Parathyroid adenoma (tissue), 2 donors: ENCODE data around the gene KDELR3.

Source experiments
- H2AFZ ChIP-seq: fragments of 300-600 bp; sonication (generic); one replicate; pipeline ENCODE4 v1.7.0; 2017; ENCODE audit warnings: antibody characterized with exemption, mild to moderate bottlenecking
- H3K27ac ChIP-seq: fragments of 300-600 bp; sonication (generic); one replicate; pipeline ENCODE4 v1.7.0; 2017
- H3K27me3 ChIP-seq: fragments of 300-600 bp; sonication (generic); one replicate; pipeline ENCODE4 v1.7.0; 2017; ENCODE audit warnings: low read length; ENCODE audit not compliant: control insufficient read depth, insufficient read depth
- H3K36me3 ChIP-seq: fragments of 300-600 bp; sonication (generic); one replicate; pipeline ENCODE4 v1.7.0; 2017; ENCODE audit warnings: low read length; ENCODE audit not compliant: control insufficient read depth, insufficient read depth
- H3K4me1 ChIP-seq: fragments of 300-600 bp; sonication (generic); one replicate; pipeline ENCODE4 v1.7.0; 2017; ENCODE audit warnings: control low read depth
- H3K4me2 ChIP-seq: fragments of 300-600 bp; sonication (generic); one replicate; pipeline ENCODE4 v1.7.0; 2017; ENCODE audit warnings: low read length
- H3K4me3 ChIP-seq: fragments of 300-600 bp; sonication (generic); one replicate; pipeline ENCODE4 v1.7.0; 2017; ENCODE audit warnings: low read depth, low read length
- H3K79me2 ChIP-seq: fragments of 300-600 bp; sonication (generic); one replicate; pipeline ENCODE4 v1.7.0; 2017; ENCODE audit warnings: control low read depth
- H3K9ac ChIP-seq: fragments of 300-600 bp; sonication (generic); one replicate; pipeline ENCODE4 v1.7.0; 2017; ENCODE audit warnings: mild to moderate bottlenecking
- H3K9me3 ChIP-seq: fragments of 300-600 bp; sonication (generic); one replicate; pipeline ENCODE4 v1.7.0; 2017; ENCODE audit warnings: low read length; ENCODE audit not compliant: control insufficient read depth
- CTCF ChIP-seq: fragments of 300-600 bp; sonication (generic); IDR thresholded peaks from one replicate; pipeline ENCODE4 v1.7.0; 2017; ENCODE audit warnings: antibody characterized with exemption, mild to moderate bottlenecking
- donor health status: primary hyperparathyroidism.

KDELR3 gene

GRCh38 chr22:38427465-38427864 is 40.4 kb upstream of the KDELR3 start:
- no peaks in the 10 kb centered on the region for H3K27me3 ChIP-seq
- H3K27ac ChIP-seq: no peak overlapping the region
- no peak for TF ChIP-seq CTCF
- no peaks in the 10 kb centered on the region for H3K79me2 ChIP-seq
- H3K9ac ChIP-seq: no peak overlapping the region
- H3K4me3 ChIP-seq: no peak overlapping the region
- H2AFZ ChIP-seq: no peak overlapping the region
- H3K9me3 ChIP-seq: no peaks in the 10 kb centered on the region
- H3K4me2 ChIP-seq: no peak overlapping the region
- no peaks in the 10 kb centered on the region for H3K4me1 ChIP-seq
- H3K36me3 ChIP-seq: no peaks in the 10 kb centered on the region

- Histone ChIP-seq H3K36me3 (no peaks in the 10 kb centered on the region), H3K27ac (no peak overlapping the region), H3K4me3 (no peak overlapping the region), H2AFZ (no peak overlapping the region), H3K4me2 (no peak overlapping the region), H3K79me2 (no peaks in the 10 kb centered on the region), H3K27me3 (no peaks in the 10 kb centered on the region), H3K9me3 (no peaks in the 10 kb centered on the region), H3K9ac (no peak overlapping the region), H3K4me1 (no peaks in the 10 kb centered on the region)
- no peak for TF ChIP-seq CTCF
Measured at GRCh38 chr22:38427940-38428339, 40.0 kb upstream of the KDELR3 start.

- no peaks in the 10 kb centered on the region for H3K27me3 ChIP-seq
- H3K79me2 ChIP-seq: no peaks in the 10 kb centered on the region
- H3K4me1 ChIP-seq: no peaks in the 10 kb centered on the region
- no peaks in the 10 kb centered on the region for H3K36me3 ChIP-seq
- TF ChIP-seq CTCF: no peak
- H3K4me3 ChIP-seq: no peak overlapping the region
- no peak overlapping the region for H3K4me2 ChIP-seq
- no peak overlapping the region for H3K9ac ChIP-seq
- no peak overlapping the region for H3K27ac ChIP-seq
- H3K9me3 ChIP-seq: no peaks in the 10 kb centered on the region
- no peak overlapping the region for H2AFZ ChIP-seq
Measured at GRCh38 chr22:38428714-38429113, 39.2 kb upstream of the KDELR3 start.

DNA sequence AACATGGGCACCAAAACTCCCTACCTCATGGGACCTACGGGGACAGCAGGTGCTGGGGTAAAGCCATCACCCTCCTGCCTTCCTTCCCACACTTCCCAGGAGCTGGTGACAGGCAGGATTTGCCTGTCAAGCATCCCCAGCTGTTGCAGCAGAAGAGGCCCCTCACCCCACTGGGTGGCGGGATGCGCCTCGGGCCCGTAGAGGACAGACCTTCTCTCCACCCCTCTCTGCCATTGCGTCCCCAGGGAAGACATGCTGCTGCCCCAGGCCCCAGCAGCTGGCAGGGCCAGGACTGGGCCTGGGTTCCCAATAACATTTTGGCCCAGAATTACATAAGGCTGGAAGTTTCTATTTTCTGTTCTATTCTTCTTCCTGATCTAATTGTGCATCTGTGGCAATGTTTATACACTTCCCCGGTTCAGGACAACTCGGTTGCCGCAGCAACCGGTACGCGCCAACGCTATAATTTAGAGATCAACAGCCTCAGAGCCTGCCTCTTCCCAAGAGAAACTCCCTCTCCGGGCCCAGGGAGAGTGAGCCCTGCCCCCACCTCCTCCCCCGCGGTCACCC is 38.3 kb upstream of the KDELR3 start:
- no peaks in the 10 kb centered on the region for H3K27me3 ChIP-seq
- no peaks in the 10 kb centered on the region for H3K4me1 ChIP-seq
- no peaks in the 10 kb centered on the region for H3K9me3 ChIP-seq
- H3K4me2 ChIP-seq: no peak overlapping the region
- TF ChIP-seq CTCF: no peak
- no peaks in the 10 kb centered on the region for H3K79me2 ChIP-seq
- no peak overlapping the region for H3K27ac ChIP-seq
- H3K4me3 ChIP-seq: no peak overlapping the region
- no peak overlapping the region for H3K9ac ChIP-seq
- no peaks in the 10 kb centered on the region for H3K36me3 ChIP-seq
- no peak overlapping the region for H2AFZ ChIP-seq

DNA sequence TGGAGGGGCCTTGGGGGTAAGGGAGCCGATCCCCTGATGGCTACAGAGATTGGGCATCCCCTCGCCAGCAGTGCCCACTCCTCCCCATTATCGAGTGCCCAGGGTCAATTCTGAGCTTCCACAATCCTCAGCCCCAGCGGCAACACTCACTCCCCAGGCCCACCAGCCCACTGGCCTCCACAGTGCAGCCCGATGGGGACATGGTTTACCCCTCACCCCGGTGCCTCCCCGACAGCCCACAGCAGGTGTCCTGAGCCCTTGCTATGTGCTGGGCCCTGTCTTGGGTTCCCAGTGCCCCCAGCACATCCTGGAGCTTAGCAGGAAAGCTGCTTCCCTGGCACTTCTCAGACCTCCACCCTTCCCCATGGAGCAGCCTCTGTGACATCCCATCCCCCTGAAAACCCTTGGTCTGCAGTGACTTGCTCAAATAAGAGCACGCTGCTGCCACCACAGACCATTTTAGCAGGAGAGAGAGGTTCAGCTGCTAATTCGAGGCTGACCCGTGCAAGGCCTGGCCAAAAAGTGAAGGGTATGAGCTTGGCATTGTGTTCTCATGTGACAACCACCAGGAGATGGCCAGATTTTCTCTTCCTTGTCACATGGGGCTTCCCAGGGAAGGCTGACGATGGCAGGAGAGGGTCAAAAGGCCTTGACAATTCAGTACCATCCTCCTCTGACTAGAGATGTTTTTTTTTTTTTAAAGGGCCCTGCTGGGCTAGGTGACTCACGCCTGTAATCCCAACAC is 36.5 kb upstream of the KDELR3 start:
- TF ChIP-seq CTCF: no peak
- Histone ChIP-seq H3K9me3 (no peaks in the 10 kb centered on the region), H3K36me3 (no peaks in the 10 kb centered on the region), H3K27ac (no peak overlapping the region), H3K79me2 (no peaks in the 10 kb centered on the region), H3K27me3 (no peaks in the 10 kb centered on the region), H3K4me1 (no peaks in the 10 kb centered on the region), H3K9ac (no peak overlapping the region), H2AFZ (no peak overlapping the region), H3K4me2 (no peak overlapping the region), H3K4me3 (no peak overlapping the region)
